ENCODE results near the gene GLO1.

DNA sequence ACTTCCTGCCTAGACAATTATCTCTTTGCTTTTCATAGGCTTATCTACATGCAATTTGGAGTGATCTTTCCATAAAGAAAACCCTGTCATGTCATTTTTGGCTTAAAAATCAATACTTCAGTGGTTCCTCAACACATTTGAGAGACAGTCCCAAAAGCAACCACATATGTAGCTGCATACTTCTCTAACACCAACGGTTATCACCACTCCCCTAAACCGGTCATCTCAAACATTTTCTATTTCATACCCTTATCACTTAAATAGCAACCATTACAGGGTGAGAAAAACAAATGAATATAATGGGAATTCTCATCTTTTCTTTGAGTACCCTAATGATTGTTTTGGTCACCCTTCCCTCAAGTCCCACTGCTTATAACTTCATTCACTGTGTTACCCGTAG lies 5.1 kb downstream of the GLO1 start:
- TF ChIP-seq, protein P1, sequence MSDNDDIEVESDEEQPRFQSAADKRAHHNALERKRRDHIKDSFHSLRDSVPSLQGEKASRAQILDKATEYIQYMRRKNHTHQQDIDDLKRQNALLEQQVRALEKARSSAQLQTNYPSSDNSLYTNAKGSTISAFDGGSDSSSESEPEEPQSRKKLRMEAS (IDR thresholded peaks at IDR 0.05): no peak
- TF ChIP-seq, protein P2, sequence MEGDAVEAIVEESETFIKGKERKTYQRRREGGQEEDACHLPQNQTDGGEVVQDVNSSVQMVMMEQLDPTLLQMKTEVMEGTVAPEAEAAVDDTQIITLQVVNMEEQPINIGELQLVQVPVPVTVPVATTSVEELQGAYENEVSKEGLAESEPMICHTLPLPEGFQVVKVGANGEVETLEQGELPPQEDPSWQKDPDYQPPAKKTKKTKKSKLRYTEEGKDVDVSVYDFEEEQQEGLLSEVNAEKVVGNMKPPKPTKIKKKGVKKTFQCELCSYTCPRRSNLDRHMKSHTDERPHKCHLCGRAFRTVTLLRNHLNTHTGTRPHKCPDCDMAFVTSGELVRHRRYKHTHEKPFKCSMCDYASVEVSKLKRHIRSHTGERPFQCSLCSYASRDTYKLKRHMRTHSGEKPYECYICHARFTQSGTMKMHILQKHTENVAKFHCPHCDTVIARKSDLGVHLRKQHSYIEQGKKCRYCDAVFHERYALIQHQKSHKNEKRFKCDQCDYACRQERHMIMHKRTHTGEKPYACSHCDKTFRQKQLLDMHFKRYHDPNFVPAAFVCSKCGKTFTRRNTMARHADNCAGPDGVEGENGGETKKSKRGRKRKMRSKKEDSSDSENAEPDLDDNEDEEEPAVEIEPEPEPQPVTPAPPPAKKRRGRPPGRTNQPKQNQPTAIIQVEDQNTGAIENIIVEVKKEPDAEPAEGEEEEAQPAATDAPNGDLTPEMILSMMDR (IDR thresholded peaks at IDR 0.05; ENCODE audit: low read depth, low read length, missing input control): no peak
- TF ChIP-seq, protein P3, sequence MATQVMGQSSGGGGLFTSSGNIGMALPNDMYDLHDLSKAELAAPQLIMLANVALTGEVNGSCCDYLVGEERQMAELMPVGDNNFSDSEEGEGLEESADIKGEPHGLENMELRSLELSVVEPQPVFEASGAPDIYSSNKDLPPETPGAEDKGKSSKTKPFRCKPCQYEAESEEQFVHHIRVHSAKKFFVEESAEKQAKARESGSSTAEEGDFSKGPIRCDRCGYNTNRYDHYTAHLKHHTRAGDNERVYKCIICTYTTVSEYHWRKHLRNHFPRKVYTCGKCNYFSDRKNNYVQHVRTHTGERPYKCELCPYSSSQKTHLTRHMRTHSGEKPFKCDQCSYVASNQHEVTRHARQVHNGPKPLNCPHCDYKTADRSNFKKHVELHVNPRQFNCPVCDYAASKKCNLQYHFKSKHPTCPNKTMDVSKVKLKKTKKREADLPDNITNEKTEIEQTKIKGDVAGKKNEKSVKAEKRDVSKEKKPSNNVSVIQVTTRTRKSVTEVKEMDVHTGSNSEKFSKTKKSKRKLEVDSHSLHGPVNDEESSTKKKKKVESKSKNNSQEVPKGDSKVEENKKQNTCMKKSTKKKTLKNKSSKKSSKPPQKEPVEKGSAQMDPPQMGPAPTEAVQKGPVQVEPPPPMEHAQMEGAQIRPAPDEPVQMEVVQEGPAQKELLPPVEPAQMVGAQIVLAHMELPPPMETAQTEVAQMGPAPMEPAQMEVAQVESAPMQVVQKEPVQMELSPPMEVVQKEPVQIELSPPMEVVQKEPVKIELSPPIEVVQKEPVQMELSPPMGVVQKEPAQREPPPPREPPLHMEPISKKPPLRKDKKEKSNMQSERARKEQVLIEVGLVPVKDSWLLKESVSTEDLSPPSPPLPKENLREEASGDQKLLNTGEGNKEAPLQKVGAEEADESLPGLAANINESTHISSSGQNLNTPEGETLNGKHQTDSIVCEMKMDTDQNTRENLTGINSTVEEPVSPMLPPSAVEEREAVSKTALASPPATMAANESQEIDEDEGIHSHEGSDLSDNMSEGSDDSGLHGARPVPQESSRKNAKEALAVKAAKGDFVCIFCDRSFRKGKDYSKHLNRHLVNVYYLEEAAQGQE (IDR thresholded peaks at IDR 0.05): no peak
- no peak for TF ChIP-seq SP1 (IDR thresholded peaks at IDR 0.05)
- TF ChIP-seq RAD21 (IDR thresholded peaks at IDR 0.05): no peak
- TF ChIP-seq, protein P4, sequence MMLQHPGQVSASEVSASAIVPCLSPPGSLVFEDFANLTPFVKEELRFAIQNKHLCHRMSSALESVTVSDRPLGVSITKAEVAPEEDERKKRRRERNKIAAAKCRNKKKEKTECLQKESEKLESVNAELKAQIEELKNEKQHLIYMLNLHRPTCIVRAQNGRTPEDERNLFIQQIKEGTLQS (IDR thresholded peaks at IDR 0.05): no peak
- no peak for TF ChIP-seq TAF1 (conservative IDR thresholded peaks at IDR 0.05)
- TF ChIP-seq GABPA (IDR thresholded peaks at IDR 0.05 in 1 of 2, conservative IDR thresholded peaks at IDR 0.05 in 1 of 2): no peak
- TF ChIP-seq RXRA (IDR thresholded peaks at IDR 0.05): no peak
- no peak for TF ChIP-seq EGR1 (IDR thresholded peaks at IDR 0.05; ENCODE audit: low read depth in 2 of 2)
- TF ChIP-seq, protein P5, sequence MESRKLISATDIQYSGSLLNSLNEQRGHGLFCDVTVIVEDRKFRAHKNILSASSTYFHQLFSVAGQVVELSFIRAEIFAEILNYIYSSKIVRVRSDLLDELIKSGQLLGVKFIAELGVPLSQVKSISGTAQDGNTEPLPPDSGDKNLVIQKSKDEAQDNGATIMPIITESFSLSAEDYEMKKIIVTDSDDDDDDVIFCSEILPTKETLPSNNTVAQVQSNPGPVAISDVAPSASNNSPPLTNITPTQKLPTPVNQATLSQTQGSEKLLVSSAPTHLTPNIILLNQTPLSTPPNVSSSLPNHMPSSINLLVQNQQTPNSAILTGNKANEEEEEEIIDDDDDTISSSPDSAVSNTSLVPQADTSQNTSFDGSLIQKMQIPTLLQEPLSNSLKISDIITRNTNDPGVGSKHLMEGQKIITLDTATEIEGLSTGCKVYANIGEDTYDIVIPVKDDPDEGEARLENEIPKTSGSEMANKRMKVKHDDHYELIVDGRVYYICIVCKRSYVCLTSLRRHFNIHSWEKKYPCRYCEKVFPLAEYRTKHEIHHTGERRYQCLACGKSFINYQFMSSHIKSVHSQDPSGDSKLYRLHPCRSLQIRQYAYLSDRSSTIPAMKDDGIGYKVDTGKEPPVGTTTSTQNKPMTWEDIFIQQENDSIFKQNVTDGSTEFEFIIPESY (IDR thresholded peaks at IDR 0.05): no peak
- TF ChIP-seq JUND (IDR thresholded peaks at IDR 0.05): no peak
